ENCODE results near the gene ZNF292.
"Not testable (repeated sequence)": the region's sequence is repeated elsewhere in the genome, so short reads cannot be mapped to it uniquely, and the experiment has no call there.

The ZNF292 gene

GRCh38 chr6:87184762-87185250 lies 29.4 kb downstream of the ZNF292 start:
- 100% methylated on average over 1 to 2 of the region's 2 CpGs for WGBS, 2 experiments (ENCODE audit: insufficient coverage in 2 of 2)
- no peaks in the 10 kb centered on the region for H3K9me3 ChIP-seq (ENCODE audit: control insufficient read depth, low read length)

GRCh38 chr6:87196275-87196842 lies 41.0 kb downstream of the ZNF292 start:
- Histone ChIP-seq H3K27ac (ENCODE audit: low read depth, low read length, severe bottlenecking) (no peak overlapping the region), H3K4me1 (ENCODE audit: control insufficient read depth, insufficient read depth, low read length, poor library complexity, severe bottlenecking) (no peaks in the 10 kb centered on the region), H3K4me3 (ENCODE audit: extremely low read depth, insufficient read depth, low read length, poor library complexity, severe bottlenecking) (no peak overlapping the region), H3K36me3 (ENCODE audit: control insufficient read depth, insufficient read depth, low read length) (no peaks in the 10 kb centered on the region), H3K9me3 (ENCODE audit: control insufficient read depth, low read length) (no peaks in the 10 kb centered on the region)
- WGBS, 2 experiments (ENCODE audit: insufficient coverage in 2 of 2): no CpG with 5 or more reads among the region's 1 CpG

More at GRCh38 chr6:87184762-87185250, 29.4 kb downstream of the ZNF292 start:
- no peaks in the 10 kb centered on the region for H3K4me1 ChIP-seq (ENCODE audit: control insufficient read depth, insufficient read depth, low read length, poor library complexity, severe bottlenecking)
- H3K36me3 ChIP-seq (ENCODE audit: control insufficient read depth, insufficient read depth, low read length): peaks cover 42% of the 10 kb centered on the region
- no peak overlapping the region for H3K27ac ChIP-seq (ENCODE audit: low read depth, low read length, severe bottlenecking)
- no peak overlapping the region for H3K4me3 ChIP-seq (ENCODE audit: extremely low read depth, insufficient read depth, low read length, poor library complexity, severe bottlenecking)

- Histone ChIP-seq H3K4me1 (ENCODE audit: control insufficient read depth, insufficient read depth, low read length, poor library complexity, severe bottlenecking) (no peaks in the 10 kb centered on the region), H3K36me3 (ENCODE audit: control insufficient read depth, insufficient read depth, low read length) (no peaks in the 10 kb centered on the region), H3K4me3 (ENCODE audit: extremely low read depth, insufficient read depth, low read length, poor library complexity, severe bottlenecking) (no peak overlapping the region), H3K27ac (ENCODE audit: low read depth, low read length, severe bottlenecking) (no peak overlapping the region), H3K9me3 (ENCODE audit: control insufficient read depth, low read length) (no peaks in the 10 kb centered on the region)
- WGBS, 2 experiments (ENCODE audit: insufficient coverage in 2 of 2): 89 to 90% methylated on average over 1 to 2 of the region's 3 CpGs
Measured at GRCh38 chr6:87197547-87197946, 42.2 kb downstream of the ZNF292 start.

GRCh38 chr6:87198022-87198810 lies 42.9 kb downstream of the ZNF292 start:
- WGBS, 2 experiments (ENCODE audit: insufficient coverage in 2 of 2): 80 to 83% methylated on average over 3 to 7 of the region's 15 CpGs
- not testable (repeated sequence) for H3K27ac ChIP-seq (ENCODE audit: low read depth, low read length, severe bottlenecking); H3K36me3 ChIP-seq (ENCODE audit: control insufficient read depth, insufficient read depth, low read length); H3K4me3 ChIP-seq (ENCODE audit: extremely low read depth, insufficient read depth, low read length, poor library complexity, severe bottlenecking); H3K9me3 ChIP-seq (ENCODE audit: control insufficient read depth, low read length); H3K4me1 ChIP-seq (ENCODE audit: control insufficient read depth, insufficient read depth, low read length, poor library complexity, severe bottlenecking)

GRCh38 chr6:87199787-87200186 lies 44.4 kb downstream of the ZNF292 start:
- 100% methylated on average over 1 of the region's 1 CpG; no CpG with 5 or more reads in 1 of the 2 experiments for WGBS, 2 experiments (ENCODE audit: insufficient coverage in 2 of 2)
- H3K36me3 ChIP-seq (ENCODE audit: control insufficient read depth, insufficient read depth, low read length): peaks cover 6% of the 10 kb centered on the region

GRCh38 chr6:87200469-87201175 lies 45.3 kb downstream of the ZNF292 start:
- 75 to 90% methylated on average over 1 to 2 of the region's 4 CpGs for WGBS, 2 experiments (ENCODE audit: insufficient coverage in 2 of 2)
- Histone ChIP-seq H3K36me3 (ENCODE audit: control insufficient read depth, insufficient read depth, low read length) (peaks cover 6% of the 10 kb centered on the region), H3K4me1 (ENCODE audit: control insufficient read depth, insufficient read depth, low read length, poor library complexity, severe bottlenecking) (no peaks in the 10 kb centered on the region), H3K4me3 (ENCODE audit: extremely low read depth, insufficient read depth, low read length, poor library complexity, severe bottlenecking) (no peak overlapping the region), H3K27ac (ENCODE audit: low read depth, low read length, severe bottlenecking) (no peak overlapping the region), H3K9me3 (ENCODE audit: control insufficient read depth, low read length) (no peaks in the 10 kb centered on the region)

More at GRCh38 chr6:87199787-87200186, 44.4 kb downstream of the ZNF292 start:
- H3K9me3 ChIP-seq (ENCODE audit: control insufficient read depth, low read length): no peaks in the 10 kb centered on the region
- H3K4me1 ChIP-seq (ENCODE audit: control insufficient read depth, insufficient read depth, low read length, poor library complexity, severe bottlenecking): no peaks in the 10 kb centered on the region
- no peak overlapping the region for H3K4me3 ChIP-seq (ENCODE audit: extremely low read depth, insufficient read depth, low read length, poor library complexity, severe bottlenecking)
- no peak overlapping the region for H3K27ac ChIP-seq (ENCODE audit: low read depth, low read length, severe bottlenecking)

GRCh38 chr6:87203448-87204023 lies 48.2 kb downstream of the ZNF292 start:
- 100% methylated on average over 1 of the region's 4 CpGs for WGBS, 2 experiments (ENCODE audit: insufficient coverage in 2 of 2)
- peaks cover 13% of the 10 kb centered on the region for H3K36me3 ChIP-seq (ENCODE audit: control insufficient read depth, insufficient read depth, low read length)
- H3K9me3 ChIP-seq (ENCODE audit: control insufficient read depth, low read length): no peaks in the 10 kb centered on the region
- no peak overlapping the region for H3K4me3 ChIP-seq (ENCODE audit: extremely low read depth, insufficient read depth, low read length, poor library complexity, severe bottlenecking)
- H3K4me1 ChIP-seq (ENCODE audit: control insufficient read depth, insufficient read depth, low read length, poor library complexity, severe bottlenecking): no peaks in the 10 kb centered on the region
- H3K27ac ChIP-seq (ENCODE audit: low read depth, low read length, severe bottlenecking): no peak overlapping the region

- Histone ChIP-seq H3K4me3 (ENCODE audit: extremely low read depth, insufficient read depth, low read length, poor library complexity, severe bottlenecking) (no peak overlapping the region), H3K4me1 (ENCODE audit: control insufficient read depth, insufficient read depth, low read length, poor library complexity, severe bottlenecking) (no peaks in the 10 kb centered on the region), H3K36me3 (ENCODE audit: control insufficient read depth, insufficient read depth, low read length) (peaks cover 10% of the 10 kb centered on the region), H3K27ac (ENCODE audit: low read depth, low read length, severe bottlenecking) (no peak overlapping the region), H3K9me3 (ENCODE audit: control insufficient read depth, low read length) (no peaks in the 10 kb centered on the region)
- WGBS, 2 experiments (ENCODE audit: insufficient coverage in 2 of 2): no CpG with 5 or more reads among the region's 3 CpGs
Measured at GRCh38 chr6:87209812-87210211, 54.4 kb downstream of the ZNF292 start.

GRCh38 chr6:87210979-87211378 lies 55.6 kb downstream of the ZNF292 start:
- Histone ChIP-seq H3K4me3 (ENCODE audit: extremely low read depth, insufficient read depth, low read length, poor library complexity, severe bottlenecking) (no peak overlapping the region), H3K9me3 (ENCODE audit: control insufficient read depth, low read length) (no peaks in the 10 kb centered on the region), H3K27ac (ENCODE audit: low read depth, low read length, severe bottlenecking) (no peak overlapping the region), H3K4me1 (ENCODE audit: control insufficient read depth, insufficient read depth, low read length, poor library complexity, severe bottlenecking) (no peaks in the 10 kb centered on the region), H3K36me3 (ENCODE audit: control insufficient read depth, insufficient read depth, low read length) (peaks cover 7% of the 10 kb centered on the region)
- no CpG with 5 or more reads among the region's 1 CpG for WGBS, 2 experiments (ENCODE audit: insufficient coverage in 2 of 2)

- H3K4me3 ChIP-seq (ENCODE audit: extremely low read depth, insufficient read depth, low read length, poor library complexity, severe bottlenecking): no peak overlapping the region
- no peaks in the 10 kb centered on the region for H3K4me1 ChIP-seq (ENCODE audit: control insufficient read depth, insufficient read depth, low read length, poor library complexity, severe bottlenecking)
- no peak overlapping the region for H3K27ac ChIP-seq (ENCODE audit: low read depth, low read length, severe bottlenecking)
- peaks cover 7% of the 10 kb centered on the region for H3K36me3 ChIP-seq (ENCODE audit: control insufficient read depth, insufficient read depth, low read length)
- no peaks in the 10 kb centered on the region for H3K9me3 ChIP-seq (ENCODE audit: control insufficient read depth, low read length)
Measured at GRCh38 chr6:87212596-87212995, 57.2 kb downstream of the ZNF292 start.

All from mesodermal cell (in vitro differentiated cells).